PFSK-1 (cell line): ENCODE data around the gene SKA1.

Experiments used
- REST ChIP-seq, 2 experiments: IDR thresholded peaks; 2 replicates each; pipeline versions ENCODE4 v1.6.1 to v1.8.0; 2011 to 2012; ENCODE audit warnings: low read depth in 2 of 2, low read length in 2 of 2, control low read depth in 1 of 2, inconsistent platforms in 1 of 2, mild to moderate bottlenecking in 1 of 2, moderate library complexity in 1 of 2; ENCODE audit not compliant: insufficient read depth in 1 of 2
- SIN3A ChIP-seq: IDR thresholded peaks from 2 replicates; pipeline ENCODE4 v1.6.1; 2012; ENCODE audit warnings: mild to moderate bottlenecking, low read length, moderate library complexity, borderline replicate concordance; ENCODE audit not compliant: insufficient read depth
- TAF1 ChIP-seq: IDR thresholded peaks from 2 replicates; pipeline ENCODE4 v1.6.1; 2012; ENCODE audit warnings: low read length, control low read depth, borderline replicate concordance; ENCODE audit not compliant: insufficient read depth

- no peak for TF ChIP-seq REST (IDR thresholded peaks at IDR 0.05; ENCODE audit: insufficient read depth in 1 of 2, low read depth in 2 of 2, low read length in 2 of 2)
- TF ChIP-seq SIN3A = no peak
- no peak for TF ChIP-seq TAF1
Measured at GRCh38 chr18:50427896-50428295, 53.0 kb downstream of the SKA1 start.
